Peyer's patch (tissue), 4 donors: ENCODE data around the gene NAA80.

Experiments used
- POLR2A ChIP-seq, 2 donors: fragments of 450-650 bp; IDR thresholded peaks; one replicate each; pipeline ENCODE4 v1.5.1; 2017; ENCODE audit warnings: antibody characterized with exemption in 2 of 2, mild to moderate bottlenecking in 2 of 2, moderate library complexity in 2 of 2
- TF ChIP-seq, protein P1 (sequence below), 6 experiments: fragments of 450-650 bp in 4 of 6; fragments of 200-600 bp in 2 of 6; sonication (generic) in 1 of 6; IDR thresholded peaks; one replicate each; pipeline ENCODE4 v1.5.1; 2017 to 2019; ENCODE audit warnings: antibody characterized with exemption in 6 of 6, mild to moderate bottlenecking in 3 of 6, moderate library complexity in 1 of 6

DNA sequence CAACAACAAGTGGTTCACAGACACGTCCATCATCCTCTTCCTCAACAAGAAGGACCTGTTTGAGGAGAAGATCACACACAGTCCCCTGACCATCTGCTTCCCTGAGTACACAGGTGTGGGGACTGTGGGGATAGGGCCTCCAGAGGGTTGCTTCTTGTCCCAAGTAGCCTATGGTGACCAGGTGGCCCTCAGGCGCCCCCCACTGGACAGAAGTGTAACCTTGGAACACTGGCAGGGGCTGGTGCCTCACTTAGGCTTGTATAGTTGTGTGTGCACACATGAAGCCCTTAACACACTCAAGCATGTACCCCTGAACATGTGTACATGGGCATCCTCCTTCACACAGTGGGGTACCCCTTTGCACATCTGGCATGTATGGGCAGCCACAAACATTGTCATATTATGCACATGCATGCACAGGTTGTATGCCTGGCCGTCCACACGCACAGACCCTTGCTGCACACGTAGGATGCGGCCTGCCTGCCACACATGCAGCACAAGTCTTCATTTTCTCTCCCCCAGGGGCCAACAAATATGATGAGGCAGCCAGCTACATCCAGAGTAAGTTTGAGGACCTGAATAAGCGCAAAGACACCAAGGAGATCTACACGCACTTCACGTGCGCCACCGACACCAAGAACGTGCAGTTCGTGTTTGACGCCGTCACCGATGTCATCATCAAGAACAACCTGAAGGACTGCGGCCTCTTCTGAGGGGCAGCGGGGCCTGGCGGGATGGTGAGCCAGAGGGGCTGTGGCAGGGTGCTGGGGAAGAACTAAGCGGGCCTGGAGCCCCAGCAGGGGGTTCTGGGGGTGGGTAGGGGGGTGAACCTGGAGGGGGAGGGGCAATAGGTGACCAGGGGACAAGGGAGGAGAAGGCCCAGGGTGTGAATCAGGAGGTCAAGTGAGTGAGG, 42.0 kb downstream of the NAA80 start:
- TF ChIP-seq, protein P1, sequence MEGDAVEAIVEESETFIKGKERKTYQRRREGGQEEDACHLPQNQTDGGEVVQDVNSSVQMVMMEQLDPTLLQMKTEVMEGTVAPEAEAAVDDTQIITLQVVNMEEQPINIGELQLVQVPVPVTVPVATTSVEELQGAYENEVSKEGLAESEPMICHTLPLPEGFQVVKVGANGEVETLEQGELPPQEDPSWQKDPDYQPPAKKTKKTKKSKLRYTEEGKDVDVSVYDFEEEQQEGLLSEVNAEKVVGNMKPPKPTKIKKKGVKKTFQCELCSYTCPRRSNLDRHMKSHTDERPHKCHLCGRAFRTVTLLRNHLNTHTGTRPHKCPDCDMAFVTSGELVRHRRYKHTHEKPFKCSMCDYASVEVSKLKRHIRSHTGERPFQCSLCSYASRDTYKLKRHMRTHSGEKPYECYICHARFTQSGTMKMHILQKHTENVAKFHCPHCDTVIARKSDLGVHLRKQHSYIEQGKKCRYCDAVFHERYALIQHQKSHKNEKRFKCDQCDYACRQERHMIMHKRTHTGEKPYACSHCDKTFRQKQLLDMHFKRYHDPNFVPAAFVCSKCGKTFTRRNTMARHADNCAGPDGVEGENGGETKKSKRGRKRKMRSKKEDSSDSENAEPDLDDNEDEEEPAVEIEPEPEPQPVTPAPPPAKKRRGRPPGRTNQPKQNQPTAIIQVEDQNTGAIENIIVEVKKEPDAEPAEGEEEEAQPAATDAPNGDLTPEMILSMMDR (IDR thresholded peaks at IDR 0.05): peak in 5 of 6 experiments; percentile 25 to 64 (median 55)
- no peak for TF ChIP-seq POLR2A (IDR thresholded peaks at IDR 0.05)
